ENCODE results near the gene ASPM.
"Not testable (repeated sequence)": the region's sequence is repeated elsewhere in the genome, so short reads cannot be mapped to it uniquely, and the experiment has no call there.

ASPM gene

DNA sequence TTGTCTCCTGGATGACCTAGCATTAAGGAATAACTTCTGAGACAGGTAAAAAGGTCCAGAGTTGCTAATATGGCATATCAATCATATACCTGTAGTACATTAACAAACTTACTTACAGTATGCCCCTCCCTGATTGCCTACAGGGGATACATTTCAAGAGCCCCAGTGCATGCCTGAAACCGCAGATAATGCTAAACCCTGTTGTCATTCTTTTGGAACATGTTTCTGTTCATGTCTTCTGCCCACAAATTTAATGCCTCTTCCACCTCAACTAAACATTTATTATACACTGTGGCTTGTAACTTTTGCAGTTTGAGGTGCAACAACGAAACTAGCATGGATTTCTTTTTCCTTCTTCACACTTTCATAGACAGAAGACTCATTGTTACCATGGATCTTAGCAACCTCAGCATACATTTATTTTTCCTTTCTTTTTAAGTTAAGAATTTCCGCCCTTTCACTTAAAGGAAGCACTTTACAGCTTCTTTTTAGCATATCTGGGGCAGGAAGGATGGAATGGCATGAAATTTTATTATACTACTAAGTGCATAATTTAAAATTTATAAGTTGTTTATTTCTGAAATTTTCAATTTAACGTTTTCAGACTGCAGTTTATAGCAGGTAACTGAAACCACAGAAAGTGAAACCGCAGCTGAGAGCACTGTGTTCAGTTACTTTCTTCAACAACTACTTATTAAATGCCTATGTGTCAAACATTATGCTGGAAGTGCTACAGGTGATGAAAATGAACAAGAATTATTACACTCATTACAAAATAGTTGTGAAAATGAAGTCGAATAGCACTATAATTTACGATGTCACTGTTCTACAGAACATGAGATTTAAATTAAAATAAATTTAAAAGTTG is 104.7 kb downstream of the ASPM start:
- Histone ChIP-seq H3K27ac (no peak overlapping the region), H3K4me3 (no peak overlapping the region)
- TF ChIP-seq, protein P1, sequence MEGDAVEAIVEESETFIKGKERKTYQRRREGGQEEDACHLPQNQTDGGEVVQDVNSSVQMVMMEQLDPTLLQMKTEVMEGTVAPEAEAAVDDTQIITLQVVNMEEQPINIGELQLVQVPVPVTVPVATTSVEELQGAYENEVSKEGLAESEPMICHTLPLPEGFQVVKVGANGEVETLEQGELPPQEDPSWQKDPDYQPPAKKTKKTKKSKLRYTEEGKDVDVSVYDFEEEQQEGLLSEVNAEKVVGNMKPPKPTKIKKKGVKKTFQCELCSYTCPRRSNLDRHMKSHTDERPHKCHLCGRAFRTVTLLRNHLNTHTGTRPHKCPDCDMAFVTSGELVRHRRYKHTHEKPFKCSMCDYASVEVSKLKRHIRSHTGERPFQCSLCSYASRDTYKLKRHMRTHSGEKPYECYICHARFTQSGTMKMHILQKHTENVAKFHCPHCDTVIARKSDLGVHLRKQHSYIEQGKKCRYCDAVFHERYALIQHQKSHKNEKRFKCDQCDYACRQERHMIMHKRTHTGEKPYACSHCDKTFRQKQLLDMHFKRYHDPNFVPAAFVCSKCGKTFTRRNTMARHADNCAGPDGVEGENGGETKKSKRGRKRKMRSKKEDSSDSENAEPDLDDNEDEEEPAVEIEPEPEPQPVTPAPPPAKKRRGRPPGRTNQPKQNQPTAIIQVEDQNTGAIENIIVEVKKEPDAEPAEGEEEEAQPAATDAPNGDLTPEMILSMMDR (IDR thresholded peaks at IDR 0.05), result no peak
- no peak for DNase-seq (ENCODE audit: low spot score)

DNA sequence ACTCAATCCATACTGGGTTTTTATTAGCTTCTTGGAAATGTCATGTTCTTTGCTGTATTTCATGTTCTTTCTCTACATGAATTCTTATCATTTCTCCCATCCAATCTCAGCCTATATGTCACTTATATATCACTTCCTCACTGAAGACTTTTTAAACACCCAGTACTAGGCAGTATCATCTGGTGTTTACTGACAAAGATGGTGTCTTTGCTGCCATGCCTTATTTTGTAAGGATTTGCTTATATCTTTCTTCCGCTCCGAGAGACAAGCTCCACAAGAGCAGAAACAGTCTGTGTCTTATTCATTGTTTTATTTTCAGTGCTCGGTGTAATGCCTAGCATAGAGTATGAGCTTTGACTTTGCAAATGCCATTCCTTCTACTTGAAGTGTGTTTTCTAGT is 109.6 kb downstream of the ASPM start:
- Histone ChIP-seq H3K27ac (no peak overlapping the region), H3K4me3 (no peak overlapping the region)
- TF ChIP-seq, protein P1 (IDR thresholded peaks at IDR 0.05), result no peak
- DNase-seq (ENCODE audit: low spot score), result no peak

DNA sequence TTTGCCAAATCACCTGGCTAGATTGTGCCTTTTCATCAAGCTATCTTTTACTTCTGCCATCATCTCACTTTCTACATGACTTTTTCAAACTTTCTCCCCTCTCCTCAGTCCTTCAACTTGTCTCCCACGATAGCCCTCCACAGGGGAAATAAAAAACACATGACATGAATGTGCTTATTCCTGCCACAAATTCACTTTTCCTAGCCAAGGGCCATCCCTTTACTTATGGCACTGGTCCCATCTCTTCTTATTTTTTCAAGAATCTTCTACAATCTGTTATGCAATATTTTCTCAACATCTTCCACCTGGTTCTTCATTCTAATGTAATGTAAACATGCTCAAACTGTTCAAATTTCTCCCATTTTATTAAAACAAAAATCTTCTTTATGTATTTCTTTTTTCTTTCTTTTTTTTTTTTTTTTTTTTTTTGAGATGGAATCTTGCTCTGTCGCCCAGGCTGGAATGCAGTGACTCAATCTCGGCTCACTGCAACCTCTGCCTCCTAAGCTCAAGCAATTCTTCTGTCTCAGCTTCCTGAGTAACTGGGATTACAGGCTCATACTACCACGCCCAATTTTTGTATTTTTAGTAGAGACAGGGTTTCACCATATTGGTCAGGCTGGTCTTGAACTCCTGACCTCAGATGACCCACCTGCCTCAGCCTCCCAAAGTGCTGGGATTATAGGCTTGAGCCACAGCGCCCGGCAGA is 111.7 kb downstream of the ASPM start:
- not testable (repeated sequence) for DNase-seq (ENCODE audit: low spot score); H3K4me3 ChIP-seq; H3K27ac ChIP-seq
